IPS DF 19.7 (cell line): ENCODE data around the gene LMF1.
A peak's percentile ranks its signal among the peaks of the same experiment; 100 is the strongest.

Source experiments
- DNase-seq: peaks from one replicate; pipeline ENCODE4 v3.0.0-alpha.2; 2013; ENCODE audit warnings: low read depth, low spot score

LMF1 gene

DNA sequence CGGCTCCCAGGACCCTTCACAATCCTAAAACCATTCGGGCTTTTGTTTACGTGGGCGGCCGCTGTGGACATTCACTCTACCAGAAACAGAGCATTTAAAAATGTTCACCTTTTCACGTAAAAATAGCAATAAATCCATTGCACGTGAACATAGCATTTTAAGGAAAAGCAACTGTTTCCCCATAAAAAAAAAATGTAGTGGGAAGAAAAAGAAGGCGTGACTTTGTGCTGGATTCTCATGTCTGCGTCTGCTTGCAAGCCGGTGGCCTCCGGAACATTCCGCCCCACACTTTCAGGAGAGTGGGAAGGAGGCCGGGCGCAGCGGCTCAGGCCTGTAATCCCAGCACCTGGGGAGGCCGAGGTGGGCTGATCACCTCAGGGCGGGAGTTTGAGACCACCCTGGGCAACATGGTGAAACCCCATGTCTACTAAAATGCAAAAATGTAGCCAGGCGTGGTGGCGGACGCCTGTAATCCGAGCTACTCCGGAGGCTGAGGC lies 156.8 kb downstream of the LMF1 start:
- DNase-seq: no peak

DNA sequence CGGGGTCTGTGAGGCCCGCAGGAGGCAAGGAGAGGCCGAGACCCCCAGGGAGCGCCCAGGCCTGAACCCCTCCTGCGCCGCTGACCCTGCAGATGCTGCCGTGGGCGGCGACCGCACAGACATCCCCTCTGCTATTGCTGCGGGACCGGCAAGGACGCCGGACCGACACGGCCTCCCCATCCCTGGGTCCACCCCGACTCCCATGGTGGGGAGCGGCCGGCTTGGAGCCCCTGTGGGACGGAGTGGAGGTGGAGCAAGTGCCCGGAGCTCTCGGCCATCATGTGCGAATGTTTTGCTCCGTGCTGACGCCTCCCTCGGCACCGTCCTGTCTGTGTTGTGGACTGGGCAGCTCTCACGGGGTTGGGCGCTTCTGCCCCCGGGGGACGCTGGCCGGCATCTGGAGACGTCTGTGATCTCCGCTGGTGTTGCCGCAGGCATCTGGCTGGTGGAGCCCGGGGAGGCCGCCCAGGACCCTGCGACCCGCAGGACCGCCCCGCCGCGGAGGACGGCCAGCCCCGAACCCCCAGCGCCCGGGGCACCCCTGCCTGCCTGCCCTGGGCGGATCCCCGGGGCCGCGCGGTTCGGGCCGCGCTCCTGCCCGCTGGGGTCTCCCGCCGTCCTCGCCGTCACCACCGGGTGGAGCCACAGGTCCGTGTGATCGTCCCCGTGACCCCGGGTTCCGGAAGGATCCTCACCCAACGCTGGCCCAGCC lies 157.4 kb downstream of the LMF1 start:
- DNase-seq: no peak

DNA sequence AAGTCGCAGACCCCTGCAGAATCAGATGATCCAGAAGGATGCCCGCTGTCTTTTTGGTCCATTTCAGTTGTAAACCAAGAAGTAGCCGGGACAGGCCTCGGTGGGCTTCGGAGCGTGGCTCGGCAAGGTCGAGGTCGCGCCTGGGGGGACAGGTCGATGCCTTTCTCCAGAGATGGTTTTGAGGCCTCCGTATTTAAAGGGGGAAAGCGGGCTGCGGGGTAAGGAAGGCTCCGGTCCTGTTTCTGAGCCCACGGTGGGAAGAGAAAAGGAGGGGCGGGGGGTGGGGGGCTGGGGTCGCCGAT lies 162.7 kb downstream of the LMF1 start:
- no peak for DNase-seq

GRCh38 chr16:807347-808084 lies 163.3 kb downstream of the LMF1 start:
- DNase-seq: peak; percentile 75

GRCh38 chr16:805474-805873 lies 165.3 kb downstream of the LMF1 start:
- DNase-seq: no peak

DNA sequence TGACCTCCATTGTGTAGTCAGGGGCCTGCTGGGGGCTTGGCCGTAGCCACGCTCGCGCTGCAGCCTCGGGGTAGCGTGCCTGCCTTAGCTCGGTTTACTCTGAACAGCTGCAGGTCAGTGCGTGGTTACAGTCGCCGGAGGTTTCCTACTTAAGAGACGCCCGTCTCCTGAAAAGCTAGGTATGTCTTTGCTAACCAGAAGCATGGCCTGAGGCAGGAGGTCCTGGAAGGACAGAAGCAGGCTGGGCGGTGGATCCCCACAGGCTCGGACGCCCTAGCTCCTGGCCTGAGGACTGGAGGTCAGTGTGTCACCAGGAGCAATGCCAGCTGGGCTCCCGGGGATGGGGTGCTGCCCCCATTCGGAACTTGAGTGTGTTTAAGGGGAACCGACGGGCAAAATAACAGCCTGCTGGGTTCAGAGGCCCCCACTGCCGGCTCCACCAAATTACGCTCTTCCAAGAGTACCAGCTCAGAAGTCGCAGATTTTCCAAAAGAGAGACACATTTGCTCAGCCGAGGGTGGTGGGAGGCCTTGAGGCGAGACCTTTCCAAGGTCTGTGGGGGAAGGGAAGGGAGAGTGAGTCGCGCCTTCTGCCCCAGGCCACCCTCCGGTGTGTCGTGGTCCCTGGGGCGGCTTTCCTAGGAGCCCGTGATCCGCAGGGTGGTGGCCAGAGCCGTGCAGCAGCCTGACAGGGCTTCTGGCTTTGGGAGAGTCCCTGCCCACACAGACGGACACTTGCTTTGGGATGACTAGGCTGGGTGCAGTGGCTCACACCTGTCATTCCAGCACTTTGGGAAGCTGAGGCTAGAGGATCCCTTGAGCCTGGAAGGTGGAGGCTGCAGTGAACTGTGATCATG lies 166.4 kb downstream of the LMF1 start:
- DNase-seq: no peak

DNA sequence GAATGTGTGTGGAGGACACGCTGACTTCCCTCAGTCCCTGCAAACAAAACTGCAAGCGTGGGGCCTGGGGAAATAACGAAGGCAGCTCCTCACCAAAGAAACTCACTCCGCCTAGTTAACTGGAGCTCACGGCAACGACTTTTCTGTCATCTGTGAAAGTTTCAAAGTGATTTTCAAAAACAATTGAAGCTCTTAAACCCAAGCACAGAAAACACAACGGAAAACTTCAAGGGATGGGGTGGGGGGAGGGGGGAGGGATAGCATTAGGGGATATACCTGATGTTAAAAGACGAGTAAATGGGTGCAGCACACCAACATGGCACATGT lies 167.1 kb downstream of the LMF1 start:
- no peak for DNase-seq
